Ureter (tissue), 1 donor: ENCODE data around the gene DLGAP4. TPM values are rescaled to one million over a fixed set of nuclear protein-coding genes. Genes with fewer than 3 reads are reported as not detected.

Experiments used
- DNase-seq: peaks from one replicate; pipeline ENCODE4 v3.0.0-alpha.2; 2020; ENCODE audit warnings: low spot score
- total RNA-seq: library from RNA; stranded (reverse); gene quantifications from one replicate; pipeline ENCODE4 v1.2.4, GENCODE V29; 2023
- donor health status: DM: yes; HTN: yes; CAD: no.

The DLGAP4 gene
- total RNA-seq, 1 donor from 2014 or later, result 78.5 TPM

DNA sequence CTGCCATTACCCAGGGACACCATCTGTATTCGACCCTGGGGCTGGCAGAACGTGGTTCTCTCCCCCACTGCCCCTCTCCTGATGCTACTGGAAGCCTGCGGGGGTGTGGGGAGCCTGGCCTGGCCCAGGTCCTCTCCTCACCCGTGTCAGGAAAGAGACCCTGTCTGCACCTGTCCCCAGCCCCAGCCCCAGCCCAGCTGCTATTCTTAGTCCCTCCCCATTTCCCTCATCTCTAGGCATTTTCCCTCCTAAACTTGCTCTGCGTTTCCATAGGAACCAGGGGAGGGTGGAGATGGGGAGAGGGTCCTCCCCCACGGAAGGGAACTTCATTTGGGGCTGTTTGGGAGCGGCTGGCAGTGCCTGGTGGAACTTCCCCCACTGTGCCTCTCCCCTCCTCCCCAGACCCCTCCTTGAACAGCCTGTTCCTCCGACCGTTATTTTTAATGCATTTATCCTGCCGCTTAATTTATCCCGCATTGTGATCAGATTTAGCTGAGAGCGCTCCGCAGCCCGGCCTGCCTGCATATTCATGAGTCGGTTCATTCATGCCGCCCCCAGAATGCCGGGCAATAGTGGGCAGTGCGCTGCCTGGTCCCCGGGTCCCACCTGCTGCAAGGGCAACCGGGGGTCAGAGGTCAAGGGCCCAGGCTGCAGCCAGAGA is 31.8 kb upstream of the DLGAP4 start:
- no peak for DNase-seq

DNA sequence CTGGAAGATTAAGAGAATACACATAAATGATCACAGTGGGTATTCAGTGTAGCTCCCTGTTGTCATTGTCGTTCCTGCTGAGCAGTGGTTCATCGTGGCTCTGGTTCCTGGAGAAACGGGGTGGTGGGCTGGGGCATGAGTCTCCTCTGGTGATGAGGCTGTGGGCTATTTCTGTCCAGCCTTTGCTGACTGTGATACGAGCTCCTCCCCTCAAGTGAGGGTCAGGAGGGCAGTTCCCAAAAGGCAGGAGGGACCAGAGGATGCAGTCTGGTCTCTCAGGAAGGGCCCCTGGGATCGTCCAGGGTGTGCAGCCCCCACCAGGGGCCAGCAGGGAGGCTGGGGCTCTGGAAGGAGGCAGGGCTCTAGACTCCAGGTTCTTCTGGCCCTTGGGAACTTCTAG is 31.1 kb upstream of the DLGAP4 start:
- no peak for DNase-seq

DNA sequence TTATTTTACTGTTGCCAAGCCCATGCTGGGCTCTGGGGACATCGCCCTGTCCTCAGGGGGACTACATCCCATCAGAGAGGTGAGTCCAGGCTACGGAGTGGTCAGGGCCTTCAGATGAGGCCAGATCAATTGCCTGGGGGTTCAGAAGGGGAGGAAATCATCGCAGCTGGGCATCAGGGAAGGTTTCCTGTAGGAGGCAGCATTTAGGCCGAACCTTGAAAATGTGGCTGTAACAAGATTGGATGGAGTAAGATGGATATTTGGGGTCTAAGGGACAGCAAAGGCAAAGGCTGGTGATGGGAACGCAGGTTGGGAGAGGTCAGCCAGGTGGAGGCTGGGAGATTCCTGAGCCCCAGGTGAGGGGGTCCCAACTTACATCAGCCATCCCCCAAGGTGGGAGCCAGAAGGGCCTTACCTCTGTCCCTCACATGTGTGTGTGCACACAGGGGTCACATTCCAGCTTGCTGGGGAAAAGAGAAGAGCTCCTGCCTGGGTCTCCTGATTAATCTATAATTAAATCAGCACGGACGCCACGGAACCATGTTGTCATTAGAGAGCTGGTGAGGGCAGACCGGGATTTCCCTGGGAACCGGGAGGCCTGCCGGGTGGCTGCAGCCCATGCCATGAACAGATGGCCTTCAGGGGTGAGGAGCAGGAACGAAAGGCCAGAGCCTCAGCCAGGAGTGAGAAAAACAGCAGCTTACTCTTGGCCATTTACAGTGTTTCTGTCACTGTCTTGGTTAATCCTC is 30.5 kb upstream of the DLGAP4 start:
- DNase-seq, result no peak

DNA sequence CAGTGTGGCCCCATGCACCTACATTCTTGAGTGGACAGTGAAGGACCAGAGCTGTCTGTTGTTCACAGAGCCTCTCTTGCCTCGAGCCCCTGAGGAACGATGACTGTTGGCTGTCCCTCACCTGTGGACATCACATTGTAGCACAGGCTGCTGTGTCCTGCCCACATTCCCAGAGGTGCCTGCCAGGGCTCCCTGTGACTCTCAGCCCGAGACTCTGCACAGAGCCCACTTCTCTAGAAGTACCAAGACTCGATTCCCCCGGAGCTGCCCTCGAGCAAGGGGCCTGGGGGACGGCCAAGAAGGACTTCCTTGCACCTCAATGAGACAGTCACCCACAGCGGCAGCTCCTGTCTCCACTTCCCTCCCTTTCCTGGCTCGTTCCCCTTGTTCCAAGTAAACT is 28.6 kb upstream of the DLGAP4 start:
- DNase-seq, result no peak

DNA sequence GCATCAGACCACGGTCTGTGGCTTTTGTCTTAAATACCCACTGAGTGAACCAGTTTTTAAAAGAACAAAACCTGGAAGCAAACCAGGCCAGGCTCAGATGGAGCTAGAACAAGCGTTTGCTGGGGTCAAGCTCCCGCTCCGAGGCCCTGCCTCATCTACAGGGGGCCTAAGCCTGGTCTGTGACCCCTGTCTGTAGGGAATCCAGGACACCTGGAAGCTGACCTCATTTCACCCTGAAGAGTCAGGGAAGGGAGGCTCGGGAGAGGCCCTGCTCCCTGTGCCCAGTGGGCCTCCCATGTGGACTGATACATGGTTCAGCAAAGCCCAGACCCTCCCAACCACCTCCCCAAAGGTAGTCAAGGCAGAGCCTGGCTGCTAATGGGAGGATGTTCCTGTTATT is 26.8 kb upstream of the DLGAP4 start:
- no peak for DNase-seq

DNA sequence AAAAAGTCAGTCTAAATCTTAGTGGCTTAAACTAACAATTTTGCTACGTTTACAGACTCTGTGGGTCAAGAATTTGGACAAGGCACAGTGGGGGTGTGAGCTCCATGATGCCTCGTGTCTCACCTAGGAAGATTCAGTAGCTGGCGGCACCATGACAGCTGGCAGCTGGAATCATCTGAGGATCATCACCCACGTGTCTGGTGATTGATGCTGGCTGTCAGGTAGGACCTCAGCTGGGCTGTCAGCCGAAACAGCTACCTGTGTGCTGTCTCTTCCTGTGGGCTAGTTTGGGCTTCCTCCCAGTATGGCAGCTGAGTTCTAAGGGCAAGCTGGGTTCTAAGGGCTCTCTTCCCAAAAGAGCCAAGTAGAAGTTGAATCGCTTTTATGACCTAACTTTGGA is 26.4 kb upstream of the DLGAP4 start:
- DNase-seq, result no peak

DNA sequence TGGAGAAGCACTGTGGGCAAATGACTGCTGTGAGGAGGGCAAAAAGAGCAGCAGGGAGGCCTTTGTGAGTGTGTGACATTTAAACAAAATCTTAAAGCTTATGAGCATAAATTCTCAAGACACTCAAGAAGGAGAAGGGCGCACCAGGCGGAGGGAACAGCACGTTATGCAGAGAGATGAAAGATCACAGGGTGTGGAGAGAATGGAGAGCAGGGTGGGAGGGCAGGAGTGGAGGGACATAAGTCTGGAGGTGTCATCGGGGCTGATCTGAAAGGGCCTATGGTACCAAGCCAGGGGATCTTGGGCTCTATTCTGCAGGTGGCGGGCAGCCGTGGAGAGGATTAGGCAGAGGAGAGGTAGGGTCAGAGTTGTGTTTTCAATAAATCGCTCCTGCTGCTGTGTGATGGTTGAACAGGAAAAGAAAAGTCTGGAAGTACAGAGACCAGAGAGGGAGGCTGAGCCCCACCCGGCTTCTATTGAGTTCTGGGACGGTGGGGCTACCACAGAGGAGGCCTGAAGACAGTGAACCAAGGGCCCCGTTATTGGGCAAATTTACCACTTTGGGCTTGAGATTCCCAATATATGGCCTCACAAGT is 24.3 kb upstream of the DLGAP4 start:
- DNase-seq, result no peak

DNA sequence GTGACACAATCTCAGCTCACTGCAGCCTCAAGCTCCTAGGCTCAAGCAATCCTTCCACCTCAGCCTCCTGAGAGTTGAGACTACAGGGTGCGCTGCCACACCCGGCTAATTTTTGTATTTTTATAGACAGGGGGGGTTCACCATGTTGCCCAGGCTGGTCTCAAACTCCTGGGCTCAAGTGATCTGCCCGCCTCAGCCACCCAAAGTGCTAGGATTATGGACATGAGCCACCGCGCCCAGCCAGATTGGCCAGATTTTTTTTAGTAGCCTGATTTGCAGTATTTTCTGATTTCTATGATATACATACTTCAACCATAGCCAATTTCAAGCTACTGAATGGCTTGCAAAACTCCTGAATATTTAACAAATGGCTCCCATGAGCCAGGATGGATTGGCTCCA is 21.4 kb upstream of the DLGAP4 start:
- no peak for DNase-seq

DNA sequence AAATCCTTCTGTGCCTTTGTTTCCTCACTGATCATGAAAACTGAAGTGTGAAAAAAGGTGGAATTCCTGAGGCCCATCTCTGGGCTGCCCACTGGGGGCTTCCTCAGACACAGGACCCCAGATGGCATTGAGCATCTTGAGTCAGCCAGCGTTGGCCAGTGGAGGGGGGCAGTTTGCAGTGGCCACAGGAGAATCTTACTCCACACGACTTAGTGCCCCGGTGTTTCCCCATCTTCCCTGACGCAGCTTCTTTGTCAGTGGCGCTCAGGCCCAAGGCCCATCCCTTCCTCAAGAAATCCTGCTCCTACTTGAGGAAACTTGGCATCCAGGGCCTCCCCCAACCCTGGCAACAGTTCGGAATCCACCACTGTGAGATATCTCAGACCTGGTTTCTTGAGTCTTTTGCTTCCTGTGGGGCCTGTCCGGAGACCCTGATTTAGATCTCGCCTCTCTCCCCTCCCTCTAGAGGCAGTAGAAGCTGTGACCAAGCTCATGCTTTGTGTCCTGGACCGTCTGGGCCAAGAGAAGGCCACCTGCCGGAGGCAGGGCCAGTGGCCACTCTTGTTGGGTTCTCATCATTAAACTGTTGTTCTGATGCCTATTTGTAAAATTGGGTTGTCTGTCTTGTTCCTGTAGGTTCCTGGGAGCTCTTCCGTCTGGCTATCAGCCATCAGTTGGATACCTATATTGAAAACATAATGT is 20.2 kb upstream of the DLGAP4 start:
- DNase-seq, result no peak

DNA sequence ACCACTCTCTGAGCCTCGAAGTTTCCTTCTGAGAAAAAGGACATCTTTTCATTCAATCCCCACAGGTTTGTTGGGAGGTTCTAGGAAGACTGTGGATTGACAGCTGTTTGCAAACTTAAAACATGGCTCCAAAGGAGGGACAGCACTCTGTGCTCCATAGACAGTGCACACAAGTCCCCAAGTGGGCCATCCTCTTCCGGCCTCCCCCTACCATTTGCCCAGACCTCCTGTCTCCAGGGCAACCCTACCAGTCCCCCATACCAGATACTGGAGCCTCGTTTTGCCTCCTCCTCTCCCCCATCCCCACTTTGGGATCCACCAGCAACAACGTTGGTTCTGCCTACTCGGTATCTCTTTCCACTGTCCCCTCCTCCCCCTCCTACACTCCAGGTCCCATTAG is 8.5 kb upstream of the DLGAP4 start:
- no peak for DNase-seq

DNA sequence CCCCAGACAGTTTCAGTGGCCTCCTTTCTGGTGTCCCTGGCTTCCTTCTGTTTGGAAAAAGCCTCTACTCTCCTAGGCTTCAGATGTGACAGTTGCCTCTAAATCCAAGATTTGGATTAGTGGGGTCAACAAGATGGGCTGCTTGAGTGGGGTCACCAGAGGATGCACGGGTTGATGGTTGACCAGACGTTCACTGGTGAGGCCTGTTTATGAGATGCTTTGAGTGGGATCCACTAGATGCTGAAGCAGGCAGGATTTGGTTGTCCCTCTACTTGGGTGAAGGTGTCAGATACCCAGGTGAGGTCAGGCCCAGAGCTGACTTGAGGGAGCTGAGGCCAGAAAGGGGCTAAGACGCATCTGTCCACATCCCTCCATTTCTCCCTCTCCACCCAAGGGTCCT is 8.1 kb upstream of the DLGAP4 start:
- DNase-seq, result no peak

DNA sequence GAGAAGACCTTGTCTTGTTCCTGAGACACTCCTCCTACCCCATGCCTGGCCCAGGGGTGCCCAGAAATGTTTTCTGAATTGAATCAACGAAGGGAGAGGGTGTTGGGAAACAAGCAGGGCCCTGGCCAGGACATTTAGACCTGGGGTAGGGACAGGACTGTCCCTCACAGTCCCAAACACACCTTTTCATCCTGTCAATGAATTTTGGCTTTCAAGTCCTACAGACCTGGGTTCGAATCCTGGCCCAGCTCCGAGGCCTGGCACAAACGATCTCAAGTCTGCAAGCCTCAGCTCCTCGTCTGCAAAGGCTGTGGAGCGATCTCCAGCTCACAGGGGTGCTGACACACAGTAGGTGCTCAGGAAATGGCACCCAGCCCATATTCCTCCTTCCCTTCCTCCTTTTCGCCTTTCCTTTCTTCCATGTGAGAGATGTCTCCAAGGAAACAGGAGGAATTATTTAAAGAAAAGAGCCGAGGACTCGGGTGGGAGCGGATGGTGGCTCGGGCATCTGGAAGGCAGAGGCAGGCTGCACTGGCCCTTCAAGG is 7.3 kb upstream of the DLGAP4 start:
- DNase-seq, result no peak

DNA sequence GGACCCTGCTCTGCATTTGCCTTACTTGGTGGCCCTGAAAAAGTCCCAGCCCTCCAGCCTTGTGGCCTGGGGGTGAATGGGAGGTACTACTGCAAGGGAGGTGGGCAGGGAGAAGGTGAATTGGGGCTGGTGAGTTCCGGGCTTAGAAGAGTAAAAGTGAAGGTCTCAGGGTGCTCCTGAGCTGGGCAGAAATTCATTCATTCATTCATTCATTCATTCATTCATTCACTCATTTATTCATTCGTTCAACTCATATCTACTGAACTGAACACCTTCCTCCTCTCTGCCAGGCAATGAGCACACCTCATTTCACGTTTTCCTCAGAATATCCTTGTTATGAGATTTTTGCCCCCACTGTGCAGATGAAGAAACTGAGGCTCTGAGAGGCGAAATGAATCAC is 6.7 kb upstream of the DLGAP4 start:
- DNase-seq, result no peak

DNA sequence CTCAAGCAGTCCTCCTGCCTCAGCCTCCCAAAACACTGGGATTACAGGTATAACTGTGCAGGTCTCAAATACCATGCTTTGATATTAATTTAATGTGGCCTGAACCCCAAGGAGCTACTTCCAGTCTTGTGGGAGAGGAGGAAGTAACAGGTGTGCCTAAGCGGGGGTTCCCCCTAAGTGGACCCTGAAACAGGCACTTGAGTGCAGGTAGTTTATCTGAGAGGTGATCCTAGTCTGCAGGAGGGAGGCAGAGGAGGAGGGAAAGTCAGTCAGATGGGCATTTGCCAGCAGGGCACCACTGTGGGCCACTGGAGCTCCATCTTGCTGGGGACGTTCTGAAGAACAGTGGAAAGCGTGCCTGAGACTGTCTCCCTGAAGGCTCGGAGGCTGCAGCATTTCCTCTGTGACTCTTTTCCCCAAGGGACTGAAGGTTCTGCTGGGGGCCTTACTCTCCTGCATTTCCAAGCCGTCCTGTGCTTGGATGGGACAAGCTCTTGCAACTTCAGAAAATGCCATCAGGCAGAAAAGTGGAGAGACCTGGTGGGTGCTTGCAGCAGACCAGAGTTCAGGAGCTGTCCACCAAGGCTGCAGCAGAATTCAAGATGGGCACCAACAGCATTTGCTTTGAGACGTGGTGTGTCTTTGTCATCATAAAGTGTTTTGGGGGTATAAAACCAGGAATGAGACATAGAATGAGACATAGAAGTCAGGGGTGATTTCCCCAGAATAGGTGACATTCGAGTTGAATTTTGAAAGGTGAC is 4.6 kb upstream of the DLGAP4 start:
- DNase-seq, result no peak

DNA sequence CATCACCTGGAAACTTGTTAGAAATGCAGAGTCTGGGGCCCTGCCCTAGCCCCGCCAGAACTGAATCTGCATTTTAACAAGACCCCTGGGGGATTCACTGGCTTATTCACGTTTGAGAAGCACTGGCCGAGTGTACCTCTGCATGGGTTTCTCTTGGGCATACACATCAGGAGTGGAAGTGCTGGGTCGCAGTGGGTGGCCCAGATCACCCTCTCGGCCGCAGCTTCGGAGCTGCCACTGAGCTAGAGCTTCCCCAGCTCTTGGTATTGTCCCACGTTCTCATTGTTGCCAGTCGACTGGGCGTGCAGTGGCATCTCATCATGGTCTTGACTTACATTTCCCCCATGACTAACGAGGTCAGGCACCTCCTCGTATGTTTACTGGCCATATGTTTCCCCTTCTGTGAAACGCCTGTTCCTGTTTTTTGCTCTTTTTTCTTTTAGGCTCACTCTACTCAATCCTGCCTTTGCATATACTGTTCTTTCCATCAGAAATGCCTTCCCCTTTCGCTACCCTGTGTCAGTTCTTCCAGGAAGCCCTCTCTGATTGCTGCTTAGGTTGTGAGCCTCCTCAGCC is 3.0 kb upstream of the DLGAP4 start:
- no peak for DNase-seq

DNA sequence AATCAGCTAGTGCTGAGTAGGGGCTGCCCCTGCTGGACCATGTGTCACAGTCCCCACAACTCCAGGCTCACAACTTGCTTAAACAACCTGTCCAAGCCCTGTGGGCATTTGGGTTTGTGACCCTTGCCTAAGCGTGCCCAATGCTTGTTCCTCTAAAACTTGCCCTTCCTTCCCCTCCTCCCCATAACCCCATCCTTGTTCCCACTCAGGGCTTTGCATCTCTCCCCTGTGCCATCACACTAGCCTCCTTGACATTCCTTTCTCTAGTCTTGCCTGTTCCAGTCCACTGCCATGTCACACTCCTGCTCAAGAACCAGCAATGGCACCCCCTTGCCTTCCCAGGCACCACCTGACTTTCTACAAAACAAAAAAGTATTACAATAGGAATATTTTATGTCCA is 2.3 kb upstream of the DLGAP4 start:
- DNase-seq, result no peak

DNA sequence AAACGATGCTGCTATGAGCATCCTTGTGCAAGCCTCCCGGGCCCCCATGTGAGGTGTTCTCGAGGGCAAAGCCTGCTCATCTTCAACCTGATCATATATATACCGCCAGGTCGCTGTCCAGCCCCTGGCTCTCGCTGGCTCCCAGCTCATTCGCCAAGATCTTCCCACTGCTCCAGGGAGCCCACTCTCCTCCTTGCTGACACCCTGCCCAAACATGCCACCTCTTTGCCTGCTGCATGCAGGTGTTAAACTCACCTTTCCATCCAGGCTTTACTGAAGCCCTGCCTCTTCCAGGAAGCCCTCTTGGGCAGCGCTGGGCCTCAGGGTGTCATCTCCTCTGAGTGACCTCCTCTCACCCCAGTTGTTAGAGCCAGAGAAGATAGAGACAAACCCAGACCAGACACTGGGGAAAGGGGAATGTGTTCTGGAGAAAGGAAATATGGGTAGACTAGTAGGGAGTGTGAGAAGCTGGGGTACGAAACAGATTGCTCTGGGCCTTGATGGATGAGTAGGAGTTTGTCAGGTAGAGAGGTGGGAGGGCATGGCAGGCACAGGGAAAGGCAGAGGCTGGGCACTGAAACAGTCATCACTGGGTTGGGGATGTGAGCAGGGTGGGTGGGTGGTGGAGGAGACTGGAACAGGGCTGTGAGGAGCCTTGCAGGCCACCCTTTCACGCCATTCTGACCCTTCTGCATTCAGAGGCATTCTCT is 1.2 kb upstream of the DLGAP4 start:
- DNase-seq, result no peak

DNA sequence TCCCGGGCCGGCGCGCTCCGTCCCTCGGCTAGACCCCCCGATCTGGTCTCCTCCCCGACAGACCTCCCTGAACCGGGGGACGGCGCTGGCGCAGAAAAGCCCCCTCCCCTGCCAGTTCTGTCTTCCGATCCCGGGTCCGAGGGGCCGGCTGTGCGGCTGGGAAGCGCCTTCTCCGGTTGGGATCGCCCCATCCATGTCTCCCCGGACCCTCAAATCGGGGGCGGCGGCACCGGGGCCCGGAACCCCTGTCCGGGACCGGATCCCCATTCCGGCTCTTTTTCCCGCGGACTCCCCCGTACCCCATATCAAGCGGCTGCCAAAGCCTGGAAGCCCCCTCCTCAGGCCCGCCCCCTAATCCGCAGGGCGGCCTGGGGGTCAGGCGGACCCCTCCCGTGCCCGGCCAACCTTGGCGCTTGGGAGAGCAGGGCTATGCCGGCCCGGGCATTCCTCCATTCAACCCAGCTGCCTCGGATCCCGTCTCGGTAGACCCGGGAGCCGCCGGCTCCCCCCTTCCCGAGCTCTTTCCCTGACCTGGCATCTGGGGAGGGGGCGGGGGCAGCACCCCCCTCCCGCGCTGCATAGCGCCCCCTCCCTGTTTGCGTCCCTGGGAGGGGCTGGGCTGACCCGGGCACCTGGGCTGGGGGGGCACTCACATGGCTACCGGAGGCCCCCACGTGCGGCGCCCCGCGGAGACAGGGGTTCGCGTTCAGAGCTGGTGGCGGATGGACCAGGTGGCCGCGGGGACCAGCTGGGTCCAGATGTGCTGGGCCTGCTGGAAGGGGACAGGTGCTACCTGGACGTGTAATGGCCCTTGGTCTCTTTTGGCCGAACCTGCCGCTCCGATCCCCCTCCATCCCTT is 643 bp downstream of the DLGAP4 start:
- no peak for DNase-seq

DNA sequence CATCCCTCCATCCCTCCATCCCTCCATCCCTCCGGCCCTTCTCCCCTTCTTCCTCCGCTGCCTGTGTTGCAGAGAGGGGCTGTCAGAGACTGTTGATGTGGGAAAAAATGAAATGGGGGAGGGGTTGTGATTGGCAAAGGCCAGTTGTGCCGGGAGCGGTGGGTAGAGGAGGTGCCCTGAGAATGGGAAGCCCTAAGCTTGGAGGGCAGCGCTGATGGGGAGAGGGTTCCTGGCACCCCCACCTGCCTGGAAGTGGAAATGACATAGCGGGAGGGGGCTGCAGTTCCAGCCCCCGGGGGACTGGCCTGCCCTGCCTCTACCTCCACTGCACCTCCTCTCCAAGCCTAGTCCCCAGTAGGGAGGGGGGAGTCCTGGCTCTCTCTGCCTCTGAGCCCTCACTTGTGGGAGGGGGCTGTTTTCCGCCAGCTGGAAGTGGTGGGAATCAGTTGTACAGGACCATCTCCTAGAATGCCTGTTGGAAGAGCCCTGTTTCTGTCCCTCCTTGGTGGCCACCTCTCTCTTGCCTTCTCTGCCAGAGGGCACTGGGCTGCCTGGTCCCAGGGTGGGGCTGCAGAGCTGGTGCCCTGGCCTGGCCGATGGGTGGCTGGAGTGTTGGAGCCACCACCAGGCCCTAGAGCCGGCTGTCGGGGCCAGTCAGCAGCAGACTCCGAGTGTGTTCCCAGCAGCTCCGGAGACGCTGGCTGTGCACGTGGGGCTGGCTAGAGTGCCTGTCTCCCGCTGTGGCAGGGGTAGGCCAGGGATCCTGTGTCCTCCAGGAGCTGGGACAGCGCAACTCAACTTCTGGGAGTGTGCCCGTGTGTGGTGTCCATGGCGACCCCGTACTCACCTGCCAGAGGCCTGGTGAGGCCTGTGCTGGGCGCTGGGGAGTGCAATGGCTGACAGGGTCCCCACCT is 1.5 kb downstream of the DLGAP4 start:
- no peak for DNase-seq
